GM23338 (cell line): ENCODE results near the gene TNFSF9. TPM values are rescaled to one million over a fixed set of nuclear protein-coding genes. Genes with fewer than 3 reads are reported as not detected.

Source experiments
- ATAC-seq: fragments of 200-7000 bp; cut with Tn5 transposase; 3 replicates; pipeline ENCODE4 v1.9.1; 2020
- DNase-seq: peaks from one replicate; pipeline ENCODE4 v3.0.0-alpha.2; 2015; ENCODE audit warnings: low spot score
- H2AFZ ChIP-seq: fragments of 200-600 bp; sonication (generic); 2 replicates; pipeline ENCODE4 v1.8.0; 2016; ENCODE audit warnings: antibody characterized with exemption, mild to moderate bottlenecking, moderate library complexity
- H3F3A ChIP-seq: fragments of 200-600 bp; sonication (generic); replicated peaks from 2 replicates; pipeline ENCODE4 v1.8.0; 2017; ENCODE audit warnings: antibody characterized with exemption, mixed run types, low read depth
- H3K27ac ChIP-seq: fragments of 200-600 bp; sonication (generic); 2 replicates; pipeline ENCODE4 v1.6.1; 2016; ENCODE audit warnings: low read depth
- H3K27me3 ChIP-seq: fragments of 200-600 bp; sonication (generic); 2 replicates; pipeline ENCODE4 v1.8.0; 2016; ENCODE audit warnings: mild to moderate bottlenecking, mixed run types, moderate library complexity; ENCODE audit not compliant: insufficient read depth
- H3K36me3 ChIP-seq: fragments of 200-600 bp; sonication (generic); 2 replicates; pipeline ENCODE4 v1.8.0; 2016; ENCODE audit warnings: mild to moderate bottlenecking; ENCODE audit not compliant: insufficient read depth
- H3K4me1 ChIP-seq: fragments of 200-600 bp; sonication (generic); 2 replicates; pipeline ENCODE4 v1.8.0; 2016; ENCODE audit warnings: mild to moderate bottlenecking, moderate library complexity; ENCODE audit not compliant: insufficient read depth
- H3K4me2 ChIP-seq: fragments of 200-600 bp; sonication (generic); 2 replicates; pipeline ENCODE4 v1.7.1; 2017; ENCODE audit warnings: mixed run types
- H3K4me3 ChIP-seq: fragments of 200-600 bp; sonication (generic); 2 replicates; pipeline ENCODE4 v1.6.1; 2016; ENCODE audit warnings: mixed run types
- H3K79me2 ChIP-seq: fragments of 200-600 bp; sonication (generic); replicated peaks from 2 replicates; pipeline ENCODE4 v1.8.0; 2017; ENCODE audit warnings: mild to moderate bottlenecking; ENCODE audit not compliant: insufficient read depth
- H3K9me2 ChIP-seq: fragments of 200-600 bp; sonication (generic); 2 replicates; pipeline ENCODE4 v1.8.0; 2017; ENCODE audit not compliant: insufficient read depth
- H4K20me1 ChIP-seq: fragments of 200-600 bp; sonication (generic); replicated peaks from 2 replicates; pipeline ENCODE4 v1.8.0; 2017; ENCODE audit warnings: mild to moderate bottlenecking; ENCODE audit not compliant: insufficient read depth
- H3K27ac Mint-ChIP-seq: 2 replicates; pipeline ENCODE4 v1.8.0; 2020; ENCODE audit warnings: inconsistent platforms, mild to moderate bottlenecking, moderate library complexity, mixed read lengths
- H3K27me3 Mint-ChIP-seq: 3 replicates; pipeline ENCODE4 v1.8.0; 2022; ENCODE audit warnings: low read depth, mild to moderate bottlenecking, moderate library complexity, mixed read lengths, inconsistent platforms; ENCODE audit not compliant: insufficient read depth, poor library complexity
- H3K36me3 Mint-ChIP-seq: 3 replicates; pipeline ENCODE4 v1.8.0; 2021; ENCODE audit warnings: low read depth, mild to moderate bottlenecking, inconsistent platforms, moderate library complexity, mixed read lengths
- H3K4me1 Mint-ChIP-seq: 3 replicates; pipeline ENCODE4 v1.8.0; 2020; ENCODE audit warnings: mild to moderate bottlenecking, inconsistent platforms, mixed read lengths
- H3K4me3 Mint-ChIP-seq: 3 replicates; pipeline ENCODE4 v1.8.0; 2021; ENCODE audit warnings: moderate library complexity, mild to moderate bottlenecking, inconsistent platforms, mixed read lengths
- H3K9me3 Mint-ChIP-seq: 3 replicates; pipeline ENCODE4 v1.8.0; 2020; ENCODE audit warnings: moderate library complexity, mild to moderate bottlenecking, inconsistent platforms, mixed read lengths
- CREB1 ChIP-seq: fragments of 250-450 bp; sonication (Bioruptor Pico); IDR thresholded peaks from 2 replicates; pipeline ENCODE4 v1.5.0; 2020; ENCODE audit warnings: low read depth, mild to moderate bottlenecking, moderate library complexity
- ETS1 ChIP-seq: IDR thresholded peaks from 2 replicates; pipeline ENCODE4 v1.6.1; 2016; ENCODE audit warnings: antibody characterized with exemption
- EZH2 ChIP-seq: fragments of 200-600 bp; sonication (generic); IDR thresholded peaks from one replicate; pipeline ENCODE4 v1.8.0; 2017; ENCODE audit warnings: antibody characterized with exemption, mild to moderate bottlenecking, low read depth; ENCODE audit not compliant: unreplicated experiment
- JUNB ChIP-seq: IDR thresholded peaks from one replicate; pipeline ENCODE4 v1.6.1; 2016; ENCODE audit warnings: antibody characterized with exemption; ENCODE audit not compliant: unreplicated experiment
- POLR2AphosphoS5 ChIP-seq: IDR thresholded peaks from 2 replicates; pipeline ENCODE4 v1.6.1; 2016; ENCODE audit warnings: antibody characterized with exemption, low read depth
- STAT1 ChIP-seq: IDR thresholded peaks from one replicate; pipeline ENCODE4 v1.6.1; 2016; ENCODE audit warnings: antibody characterized with exemption; ENCODE audit not compliant: unreplicated experiment
- ZNF114 ChIP-seq: fragments of 250-450 bp; sonication (Bioruptor Pico); IDR thresholded peaks from 2 replicates; pipeline ENCODE4 v1.5.0; 2020; ENCODE audit warnings: mild to moderate bottlenecking, moderate library complexity
- ZNF331 ChIP-seq: fragments of 250-450 bp; sonication (Bioruptor Pico); IDR thresholded peaks from 2 replicates; pipeline ENCODE4 v1.5.0; 2020; ENCODE audit warnings: low read depth, mild to moderate bottlenecking, moderate library complexity
- polyA plus RNA-seq: library from polyadenylated mRNA; unstranded; fragments of >200 nt; fragmentation: Nextera tagmentation; extraction: Ambion mirVana; gene quantifications from 2 replicates; pipeline ENCODE4 v1.2.1, GENCODE V29; 2016
- total RNA-seq: library from RNA; depleted of rRNA; stranded (reverse); fragments of >200 nt; shearing (Covaris generic); gene quantifications from 2 replicates; pipeline ENCODE4 v1.2.3, GENCODE V29; 2014
- TF ChIP-seq, protein P1 (sequence below), 2 experiments: fragments of 200-600 bp in 1 of 2; sonication (generic) in 1 of 2; conservative IDR thresholded peaks; 2 replicates each; pipeline versions ENCODE4 v1.5.1 to v1.6.1; 2016 to 2017; ENCODE audit warnings: antibody characterized with exemption in 2 of 2, low read depth in 2 of 2, mild to moderate bottlenecking in 2 of 2, moderate library complexity in 1 of 2
- TF ChIP-seq, protein P2 (sequence below): fragments of 250-450 bp; sonication (Bioruptor Pico); IDR thresholded peaks from 2 replicates; pipeline ENCODE4 v1.5.0; 2020; ENCODE audit warnings: mild to moderate bottlenecking, moderate library complexity

Gene TNFSF9
- total and polyA plus RNA-seq, 2 experiments from 2014 or later: 2.6 to 9.1 TPM

- TF ChIP-seq, protein P1, sequence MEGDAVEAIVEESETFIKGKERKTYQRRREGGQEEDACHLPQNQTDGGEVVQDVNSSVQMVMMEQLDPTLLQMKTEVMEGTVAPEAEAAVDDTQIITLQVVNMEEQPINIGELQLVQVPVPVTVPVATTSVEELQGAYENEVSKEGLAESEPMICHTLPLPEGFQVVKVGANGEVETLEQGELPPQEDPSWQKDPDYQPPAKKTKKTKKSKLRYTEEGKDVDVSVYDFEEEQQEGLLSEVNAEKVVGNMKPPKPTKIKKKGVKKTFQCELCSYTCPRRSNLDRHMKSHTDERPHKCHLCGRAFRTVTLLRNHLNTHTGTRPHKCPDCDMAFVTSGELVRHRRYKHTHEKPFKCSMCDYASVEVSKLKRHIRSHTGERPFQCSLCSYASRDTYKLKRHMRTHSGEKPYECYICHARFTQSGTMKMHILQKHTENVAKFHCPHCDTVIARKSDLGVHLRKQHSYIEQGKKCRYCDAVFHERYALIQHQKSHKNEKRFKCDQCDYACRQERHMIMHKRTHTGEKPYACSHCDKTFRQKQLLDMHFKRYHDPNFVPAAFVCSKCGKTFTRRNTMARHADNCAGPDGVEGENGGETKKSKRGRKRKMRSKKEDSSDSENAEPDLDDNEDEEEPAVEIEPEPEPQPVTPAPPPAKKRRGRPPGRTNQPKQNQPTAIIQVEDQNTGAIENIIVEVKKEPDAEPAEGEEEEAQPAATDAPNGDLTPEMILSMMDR (conservative IDR thresholded peaks at IDR 0.05; ENCODE audit: low read depth in 2 of 2): no peak
- TF ChIP-seq EZH2: no peak
- no peak for TF ChIP-seq ETS1
Observed at GRCh38 chr19:6533746-6534418, 3.1 kb downstream of the TNFSF9 start (continued).

DNA sequence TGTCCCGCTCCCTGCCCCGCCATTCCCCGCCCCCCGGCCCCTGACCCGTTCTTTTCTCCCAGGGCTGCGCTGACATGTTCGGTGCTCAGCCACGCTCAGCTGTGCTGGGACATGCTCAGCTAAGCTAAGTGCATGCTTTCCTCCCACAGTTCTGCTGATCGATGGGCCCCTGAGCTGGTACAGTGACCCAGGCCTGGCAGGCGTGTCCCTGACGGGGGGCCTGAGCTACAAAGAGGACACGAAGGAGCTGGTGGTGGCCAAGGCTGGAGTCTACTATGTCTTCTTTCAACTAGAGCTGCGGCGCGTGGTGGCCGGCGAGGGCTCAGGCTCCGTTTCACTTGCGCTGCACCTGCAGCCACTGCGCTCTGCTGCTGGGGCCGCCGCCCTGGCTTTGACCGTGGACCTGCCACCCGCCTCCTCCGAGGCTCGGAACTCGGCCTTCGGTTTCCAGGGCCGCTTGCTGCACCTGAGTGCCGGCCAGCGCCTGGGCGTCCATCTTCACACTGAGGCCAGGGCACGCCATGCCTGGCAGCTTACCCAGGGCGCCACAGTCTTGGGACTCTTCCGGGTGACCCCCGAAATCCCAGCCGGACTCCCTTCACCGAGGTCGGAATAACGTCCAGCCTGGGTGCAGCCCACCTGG is 3.7 kb downstream of the TNFSF9 start:
- Mint-ChIP-seq H3K4me3 (peak overlapping the region; percentile 50; the same call in 2 of the 3 replicates), H3K36me3 (peaks cover 31% of the 10 kb centered on the region), H3K4me1 (peaks cover 19% of the 10 kb centered on the region), H3K27ac (no peak overlapping the region), H3K27me3 (peaks cover 43% of the 10 kb centered on the region), H3K9me3 (peaks cover 72% of the 10 kb centered on the region)
- no peaks in the 10 kb centered on the region for H3K9me2 ChIP-seq
- H3K79me2 ChIP-seq: no peaks in the 10 kb centered on the region
- H3K4me2 ChIP-seq: peak overlapping the region; percentile 82
- H4K20me1 ChIP-seq: no peaks in the 10 kb centered on the region
- H3K4me1 ChIP-seq: peaks cover 18% of the 10 kb centered on the region
- H3K27me3 ChIP-seq: peaks cover 54% of the 10 kb centered on the region
- peaks cover 10% of the 10 kb centered on the region for H3F3A ChIP-seq
- ATAC-seq (peak; percentile 47), DNase-seq (peak; percentile 65)
- peak overlapping the region; percentile 57 for H3K4me3 ChIP-seq
- no peaks in the 10 kb centered on the region; the same call in 1 of the 2 replicates for H3K36me3 ChIP-seq
- H2AFZ ChIP-seq: no peak overlapping the region
- no peak overlapping the region for H3K27ac ChIP-seq
- TF ChIP-seq POLR2AphosphoS5 (no peak), CREB1 (CRISPR knock-in tag) (no peak), ZNF114 (CRISPR knock-in tag) (no peak), ETS1 (no peak), JUNB (no peak), STAT1 (no peak), ZNF331 (CRISPR knock-in tag) (no peak)
- TF ChIP-seq, protein P2, sequence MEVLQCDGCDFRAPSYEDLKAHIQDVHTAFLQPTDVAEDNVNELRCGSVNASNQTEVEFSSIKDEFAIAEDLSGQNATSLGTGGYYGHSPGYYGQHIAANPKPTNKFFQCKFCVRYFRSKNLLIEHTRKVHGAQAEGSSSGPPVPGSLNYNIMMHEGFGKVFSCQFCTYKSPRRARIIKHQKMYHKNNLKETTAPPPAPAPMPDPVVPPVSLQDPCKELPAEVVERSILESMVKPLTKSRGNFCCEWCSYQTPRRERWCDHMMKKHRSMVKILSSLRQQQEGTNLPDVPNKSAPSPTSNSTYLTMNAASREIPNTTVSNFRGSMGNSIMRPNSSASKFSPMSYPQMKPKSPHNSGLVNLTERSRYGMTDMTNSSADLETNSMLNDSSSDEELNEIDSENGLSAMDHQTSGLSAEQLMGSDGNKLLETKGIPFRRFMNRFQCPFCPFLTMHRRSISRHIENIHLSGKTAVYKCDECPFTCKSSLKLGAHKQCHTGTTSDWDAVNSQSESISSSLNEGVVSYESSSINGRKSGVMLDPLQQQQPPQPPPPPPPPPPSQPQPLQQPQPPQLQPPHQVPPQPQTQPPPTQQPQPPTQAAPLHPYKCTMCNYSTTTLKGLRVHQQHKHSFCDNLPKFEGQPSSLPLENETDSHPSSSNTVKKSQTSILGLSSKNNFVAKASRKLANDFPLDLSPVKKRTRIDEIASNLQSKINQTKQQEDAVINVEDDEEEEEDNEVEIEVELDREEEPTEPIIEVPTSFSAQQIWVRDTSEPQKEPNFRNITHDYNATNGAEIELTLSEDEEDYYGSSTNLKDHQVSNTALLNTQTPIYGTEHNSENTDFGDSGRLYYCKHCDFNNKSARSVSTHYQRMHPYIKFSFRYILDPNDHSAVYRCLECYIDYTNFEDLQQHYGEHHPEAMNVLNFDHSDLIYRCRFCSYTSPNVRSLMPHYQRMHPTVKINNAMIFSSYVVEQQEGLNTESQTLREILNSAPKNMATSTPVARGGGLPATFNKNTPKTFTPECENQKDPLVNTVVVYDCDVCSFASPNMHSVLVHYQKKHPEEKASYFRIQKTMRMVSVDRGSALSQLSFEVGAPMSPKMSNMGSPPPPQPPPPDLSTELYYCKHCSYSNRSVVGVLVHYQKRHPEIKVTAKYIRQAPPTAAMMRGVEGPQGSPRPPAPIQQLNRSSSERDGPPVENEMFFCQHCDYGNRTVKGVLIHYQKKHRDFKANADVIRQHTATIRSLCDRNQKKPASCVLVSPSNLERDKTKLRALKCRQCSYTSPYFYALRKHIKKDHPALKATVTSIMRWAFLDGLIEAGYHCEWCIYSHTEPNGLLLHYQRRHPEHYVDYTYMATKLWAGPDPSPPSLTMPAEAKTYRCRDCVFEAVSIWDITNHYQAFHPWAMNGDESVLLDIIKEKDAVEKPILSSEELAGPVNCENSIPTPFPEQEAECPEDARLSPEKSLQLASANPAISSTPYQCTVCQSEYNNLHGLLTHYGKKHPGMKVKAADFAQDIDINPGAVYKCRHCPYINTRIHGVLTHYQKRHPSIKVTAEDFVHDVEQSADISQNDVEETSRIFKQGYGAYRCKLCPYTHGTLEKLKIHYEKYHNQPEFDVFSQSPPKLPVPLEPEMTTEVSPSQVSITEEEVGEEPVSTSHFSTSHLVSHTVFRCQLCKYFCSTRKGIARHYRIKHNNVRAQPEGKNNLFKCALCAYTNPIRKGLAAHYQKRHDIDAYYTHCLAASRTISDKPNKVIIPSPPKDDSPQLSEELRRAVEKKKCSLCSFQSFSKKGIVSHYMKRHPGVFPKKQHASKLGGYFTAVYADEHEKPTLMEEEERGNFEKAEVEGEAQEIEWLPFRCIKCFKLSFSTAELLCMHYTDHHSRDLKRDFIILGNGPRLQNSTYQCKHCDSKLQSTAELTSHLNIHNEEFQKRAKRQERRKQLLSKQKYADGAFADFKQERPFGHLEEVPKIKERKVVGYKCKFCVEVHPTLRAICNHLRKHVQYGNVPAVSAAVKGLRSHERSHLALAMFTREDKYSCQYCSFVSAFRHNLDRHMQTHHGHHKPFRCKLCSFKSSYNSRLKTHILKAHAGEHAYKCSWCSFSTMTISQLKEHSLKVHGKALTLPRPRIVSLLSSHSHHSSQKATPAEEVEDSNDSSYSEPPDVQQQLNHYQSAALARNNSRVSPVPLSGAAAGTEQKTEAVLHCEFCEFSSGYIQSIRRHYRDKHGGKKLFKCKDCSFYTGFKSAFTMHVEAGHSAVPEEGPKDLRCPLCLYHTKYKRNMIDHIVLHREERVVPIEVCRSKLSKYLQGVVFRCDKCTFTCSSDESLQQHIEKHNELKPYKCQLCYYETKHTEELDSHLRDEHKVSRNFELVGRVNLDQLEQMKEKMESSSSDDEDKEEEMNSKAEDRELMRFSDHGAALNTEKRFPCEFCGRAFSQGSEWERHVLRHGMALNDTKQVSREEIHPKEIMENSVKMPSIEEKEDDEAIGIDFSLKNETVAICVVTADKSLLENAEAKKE (CRISPR knock-in tag): no peak
